OCI-LY3 (cell line): ENCODE results near the gene FBXO36.

ENCODE experiments used
- H2AFZ ChIP-seq: fragments of 200-600, 300-600 bp; shearing (Covaris generic); 2 replicates; pipeline ENCODE4 v1.6.0; 2014; ENCODE audit warnings: antibody characterized with exemption, low read depth, low read length
- H3K27ac ChIP-seq: fragments of 200-600, 300-600 bp; sonication (generic); 2 replicates; pipeline ENCODE4 v1.5.1; 2014; ENCODE audit warnings: mild to moderate bottlenecking, low read length, moderate library complexity, mixed read lengths
- H3K27me3 ChIP-seq: fragments of 200-600, 300-600 bp; sonication (generic); 2 replicates; pipeline ENCODE4 v1.6.1; 2014; ENCODE audit warnings: low read depth, low read length, mixed read lengths
- H3K36me3 ChIP-seq: fragments of 200-600, 300-600 bp; sonication (generic); replicated peaks from 2 replicates; pipeline ENCODE3; 2014; ENCODE audit warnings: low read depth, low read length, mixed read lengths
- H3K4me1 ChIP-seq: fragments of 300-600, 200-600 bp; sonication (generic); 2 replicates; pipeline ENCODE4 v1.6.1; 2014; ENCODE audit warnings: low read length, mixed read lengths
- H3K4me2 ChIP-seq: fragments of 200-600, 300-600 bp; sonication (generic); 2 replicates; pipeline ENCODE4 v1.6.1; 2014; ENCODE audit warnings: low read length, mixed read lengths
- H3K4me3 ChIP-seq: fragments of 300-600, 200-600 bp; sonication (generic); 2 replicates; pipeline ENCODE4 v1.5.1; 2014; ENCODE audit warnings: antibody characterized with exemption, mild to moderate bottlenecking, low read length, moderate library complexity
- H3K79me2 ChIP-seq: fragments of 300-600, 200-600 bp; shearing (Covaris generic); 2 replicates; pipeline ENCODE4 v1.6.1; 2014; ENCODE audit warnings: mild to moderate bottlenecking, low read length, mixed read lengths
- H3K9ac ChIP-seq: fragments of 300-600, 200-600 bp; shearing (Covaris generic); 2 replicates; pipeline ENCODE4 v1.6.0; 2014; ENCODE audit warnings: mild to moderate bottlenecking, low read length, moderate library complexity
- H3K9me3 ChIP-seq: fragments of 200-600, 300-600 bp; shearing (Covaris generic); 2 replicates; pipeline ENCODE4 v1.6.1; 2014; ENCODE audit warnings: low read length, mixed read lengths; ENCODE audit not compliant: insufficient read depth
- H4K20me1 ChIP-seq: fragments of 200-600, 300-600 bp; sonication (generic); 2 replicates; pipeline ENCODE4 v1.6.1; 2016; ENCODE audit warnings: low read length, mixed read lengths; ENCODE audit not compliant: insufficient read depth
- CTCF ChIP-seq: fragments of 200-600, 300-600 bp; sonication (generic); IDR thresholded peaks from 2 replicates; pipeline ENCODE4 v1.5.1; 2014; ENCODE audit warnings: antibody characterized with exemption, low read length, low read depth
- EZH2phosphoT487 ChIP-seq: fragments of 200-600 bp; shearing (Covaris generic); IDR thresholded peaks from 2 replicates; pipeline ENCODE4 v1.6.1; 2018; ENCODE audit warnings: antibody characterized with exemption, mixed run types, low read depth

Gene FBXO36

GRCh38 chr2:229910832-229911412 lies 11.4 kb upstream of the FBXO36 start:
- peaks cover 44% of the 10 kb centered on the region for H4K20me1 ChIP-seq
- H3K79me2 ChIP-seq, result peaks cover 65% of the 10 kb centered on the region
- H3K27me3 ChIP-seq, result no peaks in the 10 kb centered on the region
- H3K36me3 ChIP-seq, result peaks cover 7% of the 10 kb centered on the region
- peaks cover 15% of the 10 kb centered on the region for H3K4me1 ChIP-seq
- H3K9ac ChIP-seq, result no peak overlapping the region
- TF ChIP-seq CTCF (peak; percentile 41), EZH2phosphoT487 (no peak)
- H2AFZ ChIP-seq, result no peak overlapping the region
- H3K27ac ChIP-seq, result no peak overlapping the region
- H3K4me3 ChIP-seq, result no peak overlapping the region
- no peaks in the 10 kb centered on the region for H3K9me3 ChIP-seq
- peak overlapping the region; percentile 5; the same call in 1 of the 2 replicates for H3K4me2 ChIP-seq

GRCh38 chr2:229914171-229914570 lies 8.1 kb upstream of the FBXO36 start:
- H3K79me2 ChIP-seq, result peaks cover 94% of the 10 kb centered on the region
- H3K27ac ChIP-seq, result no peak overlapping the region
- H3K9ac ChIP-seq, result no peak overlapping the region
- no peaks in the 10 kb centered on the region for H3K9me3 ChIP-seq
- H4K20me1 ChIP-seq, result peaks cover 58% of the 10 kb centered on the region
- no peak overlapping the region for H3K4me3 ChIP-seq
- no peak overlapping the region for H3K4me2 ChIP-seq
- no peak overlapping the region for H2AFZ ChIP-seq
- H3K36me3 ChIP-seq, result peaks cover 8% of the 10 kb centered on the region
- TF ChIP-seq CTCF (no peak), EZH2phosphoT487 (no peak)
- H3K4me1 ChIP-seq, result peaks cover 15% of the 10 kb centered on the region
- no peaks in the 10 kb centered on the region for H3K27me3 ChIP-seq

- Histone ChIP-seq H3K27me3 (no peaks in the 10 kb centered on the region), H3K4me1 (peaks cover 9% of the 10 kb centered on the region; the same call in 1 of the 2 replicates), H3K9ac (no peak overlapping the region), H3K79me2 (peaks cover 84% of the 10 kb centered on the region), H3K4me2 (no peak overlapping the region), H3K4me3 (no peak overlapping the region), H3K9me3 (no peaks in the 10 kb centered on the region), H3K36me3 (peaks cover 8% of the 10 kb centered on the region), H4K20me1 (peaks cover 36% of the 10 kb centered on the region), H3K27ac (no peak overlapping the region), H2AFZ (no peak overlapping the region)
- no peak for TF ChIP-seq EZH2phosphoT487
- no peak for TF ChIP-seq CTCF
Measured at GRCh38 chr2:229917793-229918192, 4.5 kb upstream of the FBXO36 start.

- no peaks in the 10 kb centered on the region for H3K27me3 ChIP-seq
- peak overlapping the region; percentile 98 for H3K9ac ChIP-seq
- peak overlapping the region; percentile 94 for H3K4me2 ChIP-seq
- peaks cover 61% of the 10 kb centered on the region for H3K79me2 ChIP-seq
- peaks cover 9% of the 10 kb centered on the region; the same call in 1 of the 2 replicates for H3K4me1 ChIP-seq
- H3K36me3 ChIP-seq, result peaks cover 8% of the 10 kb centered on the region
- peak overlapping the region; percentile 98 for H3K4me3 ChIP-seq
- H4K20me1 ChIP-seq, result peaks cover 26% of the 10 kb centered on the region
- H2AFZ ChIP-seq, result no peak overlapping the region
- H3K9me3 ChIP-seq, result no peaks in the 10 kb centered on the region
- no peak overlapping the region for H3K27ac ChIP-seq
- TF ChIP-seq EZH2phosphoT487 (no peak), CTCF (no peak)
Measured at GRCh38 chr2:229920011-229920641, 2.2 kb upstream of the FBXO36 start.
